Measurements from ENCODE around the gene HNF1A. TPM values are rescaled to one million over a fixed set of nuclear protein-coding genes. Genes with fewer than 3 reads are reported as not detected.
A peak's percentile ranks its signal among the peaks of the same experiment; 100 is the strongest.
"Not testable (repeated sequence)": the region's sequence is repeated elsewhere in the genome, so short reads cannot be mapped to it uniquely, and the experiment has no call there.

The HNF1A gene
- total RNA-seq, 2 donors from 2014 or later: not detected

GRCh38 chr12:120941412-120941811, 36.9 kb upstream of the HNF1A start:
- DNase-seq (ENCODE audit: low spot score): no peak
- no peak for TF ChIP-seq CTCF (IDR thresholded peaks at IDR 0.05)
- Histone ChIP-seq H3K4me3 (no peak overlapping the region), H3K4me1 (no peaks in the 10 kb centered on the region), H3K27me3 (no peaks in the 10 kb centered on the region), H3K9me3 (no peaks in the 10 kb centered on the region), H3K27ac (no peak overlapping the region), H3K36me3 (no peaks in the 10 kb centered on the region)

GRCh38 chr12:120941846-120942405, 36.4 kb upstream of the HNF1A start:
- H3K4me1 ChIP-seq: no peaks in the 10 kb centered on the region
- no peak for TF ChIP-seq CTCF (IDR thresholded peaks at IDR 0.05)
- DNase-seq (ENCODE audit: low spot score): no peak
- H3K27ac ChIP-seq: no peak overlapping the region
- H3K27me3 ChIP-seq: no peaks in the 10 kb centered on the region
- H3K9me3 ChIP-seq: no peaks in the 10 kb centered on the region
- no peaks in the 10 kb centered on the region for H3K36me3 ChIP-seq
- no peak overlapping the region for H3K4me3 ChIP-seq

GRCh38 chr12:120943482-120943881, 34.9 kb upstream of the HNF1A start:
- TF ChIP-seq CTCF (IDR thresholded peaks at IDR 0.05): no peak
- Histone ChIP-seq H3K9me3 (no peaks in the 10 kb centered on the region), H3K4me3 (no peak overlapping the region), H3K4me1 (no peaks in the 10 kb centered on the region), H3K27ac (no peak overlapping the region), H3K36me3 (no peaks in the 10 kb centered on the region), H3K27me3 (no peaks in the 10 kb centered on the region)
- no peak for DNase-seq (ENCODE audit: low spot score)

GRCh38 chr12:120944645-120945217, 33.6 kb upstream of the HNF1A start:
- Histone ChIP-seq H3K4me1 (no peaks in the 10 kb centered on the region), H3K27ac (no peak overlapping the region), H3K36me3 (no peaks in the 10 kb centered on the region), H3K4me3 (no peak overlapping the region), H3K9me3 (no peaks in the 10 kb centered on the region), H3K27me3 (no peaks in the 10 kb centered on the region)
- TF ChIP-seq CTCF (IDR thresholded peaks at IDR 0.05): peak; percentile 36 to 69
- no peak for DNase-seq (ENCODE audit: low spot score)

GRCh38 chr12:120945516-120945915, 32.8 kb upstream of the HNF1A start:
- H3K36me3 ChIP-seq, H3K4me1 ChIP-seq: not testable (repeated sequence)

GRCh38 chr12:120950260-120950799, 28.0 kb upstream of the HNF1A start:
- H3K36me3 ChIP-seq; H3K27ac ChIP-seq; H3K9me3 ChIP-seq; H3K4me1 ChIP-seq; H3K4me3 ChIP-seq; DNase-seq (ENCODE audit: low spot score); H3K27me3 ChIP-seq: not testable (repeated sequence)

More at GRCh38 chr12:120945516-120945915, 32.8 kb upstream of the HNF1A start:
- not testable (repeated sequence) for DNase-seq (ENCODE audit: low spot score); H3K27me3 ChIP-seq; H3K4me3 ChIP-seq; H3K9me3 ChIP-seq; H3K27ac ChIP-seq

- no peak overlapping the region for H3K27ac ChIP-seq
- H3K4me3 ChIP-seq: no peak overlapping the region
- no peaks in the 10 kb centered on the region for H3K9me3 ChIP-seq
- no peaks in the 10 kb centered on the region for H3K4me1 ChIP-seq
- TF ChIP-seq CTCF (IDR thresholded peaks at IDR 0.05): no peak
- no peak for DNase-seq (ENCODE audit: low spot score)
- H3K36me3 ChIP-seq: no peaks in the 10 kb centered on the region
- no peaks in the 10 kb centered on the region for H3K27me3 ChIP-seq
Measured at GRCh38 chr12:120950807-120951206, 27.5 kb upstream of the HNF1A start.

Data from right atrium auricular region (tissue), 2 donors.